Aorta (tissue), 5 donors: ENCODE results near the gene ACIN1. TPM values are rescaled to one million over a fixed set of nuclear protein-coding genes. Genes with fewer than 3 reads are reported as not detected.

Experiments used
- ATAC-seq: fragments of 200-7000 bp; cut with Tn5 transposase; one replicate; pipeline ENCODE4 v1.9.1; 2022; ENCODE audit warnings: moderate library complexity; ENCODE audit not compliant: low FRiP score
- DNase-seq, 2 donors: peaks; one replicate each; pipeline ENCODE4 v3.0.0-alpha.2; 2020
- H3K27ac ChIP-seq, 2 donors: one replicate each; pipeline ENCODE4 v1.5.1; 2013; ENCODE audit warnings: low read length in 2 of 2, mild to moderate bottlenecking in 2 of 2, moderate library complexity in 2 of 2, control low read depth in 1 of 2, inconsistent platforms in 1 of 2, low read depth in 1 of 2
- H3K27me3 ChIP-seq, 2 donors: one replicate each; pipeline ENCODE4 v1.6.1; 2013; ENCODE audit warnings: control low read depth in 1 of 2, low read length in 1 of 2, mild to moderate bottlenecking in 1 of 2, moderate library complexity in 1 of 2; ENCODE audit not compliant: insufficient read depth in 2 of 2, control insufficient read depth in 1 of 2
- H3K36me3 ChIP-seq, 2 donors: one replicate each; pipeline ENCODE4 v1.6.1; 2013; ENCODE audit warnings: control low read depth in 1 of 2, low read length in 1 of 2, mild to moderate bottlenecking in 1 of 2; ENCODE audit not compliant: insufficient read depth in 2 of 2, control insufficient read depth in 1 of 2
- H3K4me1 ChIP-seq, 2 donors: one replicate each; pipeline ENCODE4 v1.6.1; 2013; ENCODE audit warnings: low read length in 2 of 2, control low read depth in 1 of 2, mild to moderate bottlenecking in 1 of 2, moderate library complexity in 1 of 2; ENCODE audit not compliant: insufficient read depth in 2 of 2, control insufficient read depth in 1 of 2
- H3K4me3 ChIP-seq, 2 donors: one replicate each; pipeline ENCODE4 v1.5.1; 2013; ENCODE audit warnings: low read length in 2 of 2, control low read depth in 1 of 2, mild to moderate bottlenecking in 1 of 2
- H3K9me3 ChIP-seq: one replicate; pipeline ENCODE4 v1.6.1; 2013; ENCODE audit warnings: mild to moderate bottlenecking, low read length; ENCODE audit not compliant: control insufficient read depth
- WGBS, 2 donors: extraction: QIAGEN DNeasy Blood & Tissue Kit; methylation state at CpG; one replicate each; pipeline ENCODE4 v1.1.7; 2013; 5-methylcytosine and 5-hydroxymethylcytosine counted together
- intact Hi-C, 2 donors: fragments of 100-400 bp; cut with DNase I; formaldehyde crosslinking; loops; one replicate each; pipeline versions ENCODE4 v1.14.2 to v1.15.0; 2022
- polyA plus RNA-seq, 2 donors: library from polyadenylated mRNA; stranded (reverse); fragments of 200-250 nt; gene quantifications; one replicate each; pipeline ENCODE4 v1.2.3, GENCODE V29; 2013
- total RNA-seq, 2 donors: library from RNA; stranded (reverse); fragmentation: NEBNext Ultra II Directional; extraction: Animal tissue kit (Norgen Biotek cat#: 25700); gene quantifications; one replicate each; pipeline ENCODE4 v1.2.1, GENCODE V29; 2021
- donor health status: healthy with polysubstance abuse.
- donor health status: Bipolar disorder and iron deficiency.
- donor health status: DM: no; HTN: no; CAD: no.
- donor health status: DM: no; HTN: no; CAD: no.
- donor health status: DM: yes; HTN: yes; CAD: no.

Gene ACIN1
- total and polyA plus RNA-seq, 4 donors = 34.1 to 183 (median 140) TPM

- peak; percentile 90 to 91 for DNase-seq
- WGBS, 2 donors = 1% methylated on average over 14 of the region's 14 CpGs
- peak overlapping the region; percentile 59 to 62 for H3K4me3 ChIP-seq
- no peak overlapping the region for H3K27ac ChIP-seq
- intact Hi-C loops = no loop called here
- H3K36me3 ChIP-seq = peaks cover 5 to 12% of the 10 kb centered on the region in 2 donors
- peak; percentile 92 for ATAC-seq
- no peaks in the 10 kb centered on the region for H3K9me3 ChIP-seq
- no peaks in the 10 kb centered on the region for H3K27me3 ChIP-seq
- no peaks in the 10 kb centered on the region for H3K4me1 ChIP-seq
Measured at GRCh38 chr14:23071244-23071920, 23.6 kb downstream of the ACIN1 start.

GRCh38 chr14:23070262-23071129 lies 24.4 kb downstream of the ACIN1 start:
- DNase-seq = no peak
- 10 to 11% methylated on average over 10 of the region's 10 CpGs for WGBS, 2 donors
- peaks cover 4 to 7% of the 10 kb centered on the region in 2 donors for H3K36me3 ChIP-seq
- no peaks in the 10 kb centered on the region for H3K9me3 ChIP-seq
- intact Hi-C loops = no loop called here
- H3K27me3 ChIP-seq = no peaks in the 10 kb centered on the region
- peak overlapping the region in 1 of 2 donors; percentile 59 for H3K4me3 ChIP-seq
- ATAC-seq = no peak
- no peak overlapping the region for H3K27ac ChIP-seq
- no peaks in the 10 kb centered on the region for H3K4me1 ChIP-seq

- WGBS, 2 donors = 77 to 85% methylated on average over 3 to 4 of the region's 4 CpGs
- no peaks in the 10 kb centered on the region for H3K9me3 ChIP-seq
- H3K36me3 ChIP-seq = peaks cover 4 to 7% of the 10 kb centered on the region in 2 donors
- H3K27me3 ChIP-seq = no peaks in the 10 kb centered on the region
- H3K4me1 ChIP-seq = no peaks in the 10 kb centered on the region
- H3K27ac ChIP-seq = no peak overlapping the region
- ATAC-seq (no peak), DNase-seq (no peak)
- intact Hi-C loops = loop anchor here in 1 of 2 donors (5.0 kb wide), 1 partner anchor 38 kb away; no protein-coding TSS in a partner anchor
- no peak overlapping the region for H3K4me3 ChIP-seq
Measured at GRCh38 chr14:23069413-23069806, 25.5 kb downstream of the ACIN1 start.

- intact Hi-C loops = loop anchor here in 1 of 2 donors (5.0 kb wide), 1 partner anchor 38 kb away; no protein-coding TSS in a partner anchor
- DNase-seq = peak; percentile 79 to 82
- WGBS, 2 donors = 21 to 27% methylated on average over 8 of the region's 8 CpGs
- Histone ChIP-seq H3K4me1 (no peaks in the 10 kb centered on the region), H3K9me3 (no peaks in the 10 kb centered on the region), H3K36me3 (peaks cover 4 to 7% of the 10 kb centered on the region in 2 donors), H3K27ac (no peak overlapping the region), H3K4me3 (no peak overlapping the region), H3K27me3 (no peaks in the 10 kb centered on the region)
- ATAC-seq = peak; percentile 88
Measured at GRCh38 chr14:23068789-23069412, 26.0 kb downstream of the ACIN1 start.

- ATAC-seq (no peak), DNase-seq (no peak)
- Histone ChIP-seq H3K27me3 (no peaks in the 10 kb centered on the region), H3K9me3 (no peaks in the 10 kb centered on the region), H3K27ac (no peak overlapping the region), H3K4me3 (no peak overlapping the region), H3K4me1 (no peaks in the 10 kb centered on the region), H3K36me3 (peaks cover 4 to 10% of the 10 kb centered on the region in 2 donors)
- intact Hi-C loops = loop anchor here in 1 of 2 donors (5.0 kb wide), 1 partner anchor 39 kb away; no protein-coding TSS in a partner anchor
- WGBS, 2 donors = 66 to 70% methylated on average over 14 of the region's 14 CpGs
Measured at GRCh38 chr14:23067847-23068788, 26.8 kb downstream of the ACIN1 start.

- DNase-seq (no peak), ATAC-seq (no peak)
- Histone ChIP-seq H3K4me3 (no peak overlapping the region), H3K4me1 (peaks cover 0 to 3% of the 10 kb centered on the region in 2 donors), H3K36me3 (peaks cover 6 to 13% of the 10 kb centered on the region in 2 donors), H3K9me3 (no peaks in the 10 kb centered on the region), H3K27me3 (no peaks in the 10 kb centered on the region), H3K27ac (no peak overlapping the region)
- 82% methylated on average over 23 of the region's 23 CpGs for WGBS, 2 donors
- intact Hi-C loops = loop anchor here in 1 of 2 donors (5.0 kb wide), 1 partner anchor 40 kb away; no protein-coding TSS in a partner anchor
Measured at GRCh38 chr14:23066855-23067744, 27.8 kb downstream of the ACIN1 start.

GRCh38 chr14:23066368-23066767 lies 28.6 kb downstream of the ACIN1 start:
- H3K27ac ChIP-seq = no peak overlapping the region
- WGBS, 2 donors = 80 to 89% methylated on average over 3 of the region's 3 CpGs
- peaks cover 6 to 13% of the 10 kb centered on the region in 2 donors for H3K36me3 ChIP-seq
- DNase-seq (no peak), ATAC-seq (no peak)
- no peaks in the 10 kb centered on the region for H3K9me3 ChIP-seq
- no peaks in the 10 kb centered on the region for H3K27me3 ChIP-seq
- intact Hi-C loops = loop anchor here in 1 of 2 donors (5.0 kb wide), 1 partner anchor 41 kb away; no protein-coding TSS in a partner anchor
- no peak overlapping the region for H3K4me3 ChIP-seq
- H3K4me1 ChIP-seq = peaks cover 0 to 3% of the 10 kb centered on the region in 2 donors
